MM.1S (cell line): ENCODE measurements around the gene KIF14.

Source experiments
- DNase-seq: peaks from one replicate; pipeline ENCODE4 v3.0.0-alpha.2; 2015
- H2AFZ ChIP-seq: fragments of 300-600 bp; sonication (generic); 2 replicates; pipeline ENCODE4 v1.6.0; 2016; ENCODE audit warnings: antibody characterized with exemption, low read length
- H3F3A ChIP-seq: fragments of 300-600 bp; sonication (generic); 2 replicates; pipeline ENCODE4 v1.6.1; 2016; ENCODE audit warnings: mild to moderate bottlenecking, antibody characterized with exemption, low read length, moderate library complexity, mixed read lengths; ENCODE audit not compliant: insufficient read depth
- H3K27ac ChIP-seq: fragments of 300-600 bp; sonication (generic); 2 replicates; pipeline ENCODE4 v1.5.1; 2016; ENCODE audit warnings: mild to moderate bottlenecking, low read length
- H3K27me3 ChIP-seq: fragments of 300-600 bp; sonication (generic); replicated peaks from 2 replicates; pipeline ENCODE4 v1.6.0; 2016; ENCODE audit warnings: low read length; ENCODE audit not compliant: insufficient read depth
- H3K36me3 ChIP-seq: fragments of 300-600 bp; sonication (generic); replicated peaks from 2 replicates; pipeline ENCODE4 v1.6.1; 2016; ENCODE audit warnings: mild to moderate bottlenecking, low read length, mixed read lengths; ENCODE audit not compliant: insufficient read depth
- H3K4me1 ChIP-seq: fragments of 300-600 bp; sonication (generic); 2 replicates; pipeline ENCODE4 v1.6.1; 2016; ENCODE audit warnings: low read length, mixed read lengths
- H3K4me2 ChIP-seq: fragments of 300-600 bp; sonication (generic); 2 replicates; pipeline ENCODE4 v1.6.0; 2016; ENCODE audit warnings: low read depth, low read length
- H3K4me3 ChIP-seq: fragments of 300-600 bp; sonication (generic); 2 replicates; pipeline ENCODE4 v1.5.1; 2016; ENCODE audit warnings: low read length, mixed read lengths
- H3K79me2 ChIP-seq: fragments of 300-600 bp; sonication (generic); 2 replicates; pipeline ENCODE4 v1.6.1; 2016; ENCODE audit warnings: mixed run types, low read length, mixed read lengths
- H3K9ac ChIP-seq: fragments of 300-600 bp; sonication (generic); 2 replicates; pipeline ENCODE4 v1.6.1; 2016; ENCODE audit warnings: low read length, mixed read lengths
- H3K9me2 ChIP-seq: fragments of 300-600 bp; sonication (generic); replicated peaks from 2 replicates; pipeline ENCODE4 v1.6.1; 2016; ENCODE audit warnings: mild to moderate bottlenecking, low read length, mixed read lengths; ENCODE audit not compliant: insufficient read depth
- H3K9me3 ChIP-seq: fragments of 300-600 bp; sonication (generic); replicated peaks from 2 replicates; pipeline ENCODE4 v1.6.1; 2016; ENCODE audit warnings: mild to moderate bottlenecking, low read length, mixed read lengths; ENCODE audit not compliant: insufficient read depth
- H4K20me1 ChIP-seq: fragments of 300-600 bp; sonication (generic); 2 replicates; pipeline ENCODE4 v1.6.1; 2016; ENCODE audit warnings: mild to moderate bottlenecking, low read length, moderate library complexity, mixed read lengths; ENCODE audit not compliant: insufficient read depth
- EZH2 ChIP-seq: fragments of 300-600 bp; sonication (generic); optimal IDR thresholded peaks from 2 replicates; pipeline ENCODE3; 2017; ENCODE audit warnings: low read depth, mild to moderate bottlenecking, antibody characterized with exemption, low read length, mixed read lengths
- EZH2phosphoT487 ChIP-seq: fragments of 300-600 bp; sonication (generic); IDR thresholded peaks from 2 replicates; pipeline ENCODE4 v1.6.1; 2018; ENCODE audit warnings: antibody characterized with exemption, low read length
- TF ChIP-seq, protein P1 (sequence below): fragments of 300-600 bp; sonication (generic); IDR thresholded peaks from 2 replicates; pipeline ENCODE4 v1.5.1; 2016; ENCODE audit warnings: antibody characterized with exemption, low read length, mixed read lengths

KIF14 gene

DNA sequence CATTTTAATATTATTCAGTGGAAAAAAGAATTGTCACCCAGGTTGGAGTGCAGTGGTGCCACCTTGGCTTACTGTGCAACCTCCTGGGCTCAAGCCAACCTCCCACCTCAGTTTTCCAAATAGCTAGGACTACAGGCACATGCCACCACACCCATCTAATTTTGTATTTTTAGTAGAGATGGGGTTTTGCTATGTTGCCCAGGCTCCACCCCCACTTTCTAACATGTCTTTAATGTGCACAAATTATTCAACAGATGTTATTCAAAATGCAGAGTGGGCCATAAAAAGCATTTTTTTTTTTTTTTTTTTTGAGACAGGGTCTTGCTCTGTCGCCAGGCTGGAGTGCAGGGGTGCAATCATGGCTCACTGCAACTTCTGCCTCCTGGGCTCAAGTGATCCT, 31.8 kb upstream of the KIF14 start:
- no peak overlapping the region for H2AFZ ChIP-seq

DNA sequence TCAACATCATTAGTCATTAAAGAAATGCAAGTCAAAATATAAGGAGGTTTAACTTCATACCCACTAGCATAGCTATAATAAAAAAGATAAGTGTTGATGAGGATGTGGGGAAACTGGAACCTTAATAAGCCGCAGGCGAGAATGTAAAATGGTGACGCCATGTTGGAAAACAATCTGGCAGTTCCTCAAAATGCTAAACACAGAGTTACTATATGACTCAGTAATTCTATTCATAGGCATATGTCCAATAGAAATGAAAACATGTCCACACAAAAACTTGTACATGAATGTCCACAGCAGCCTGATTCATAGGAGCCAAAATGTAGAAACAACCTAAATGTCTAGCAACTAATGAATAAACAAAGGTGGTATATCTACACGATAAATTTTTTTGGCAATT, 26.0 kb upstream of the KIF14 start:
- no peak for DNase-seq
- Histone ChIP-seq H3K4me2 (no peak overlapping the region), H3K9me2 (no peaks in the 10 kb centered on the region), H3K9me3 (no peaks in the 10 kb centered on the region), H3F3A (no peaks in the 10 kb centered on the region), H3K4me1 (0 out of 2 replicates have a peak, but pooled peaks cover 5% of the 10 kb centered on the region), H3K27ac (no peak overlapping the region), H3K36me3 (peaks cover 8% of the 10 kb centered on the region), H2AFZ (no peak overlapping the region), H4K20me1 (no peaks in the 10 kb centered on the region), H3K9ac (no peak overlapping the region), H3K27me3 (no peaks in the 10 kb centered on the region), H3K79me2 (no peaks in the 10 kb centered on the region), H3K4me3 (no peak overlapping the region)
- no peak for TF ChIP-seq EZH2phosphoT487
- TF ChIP-seq, protein P1, sequence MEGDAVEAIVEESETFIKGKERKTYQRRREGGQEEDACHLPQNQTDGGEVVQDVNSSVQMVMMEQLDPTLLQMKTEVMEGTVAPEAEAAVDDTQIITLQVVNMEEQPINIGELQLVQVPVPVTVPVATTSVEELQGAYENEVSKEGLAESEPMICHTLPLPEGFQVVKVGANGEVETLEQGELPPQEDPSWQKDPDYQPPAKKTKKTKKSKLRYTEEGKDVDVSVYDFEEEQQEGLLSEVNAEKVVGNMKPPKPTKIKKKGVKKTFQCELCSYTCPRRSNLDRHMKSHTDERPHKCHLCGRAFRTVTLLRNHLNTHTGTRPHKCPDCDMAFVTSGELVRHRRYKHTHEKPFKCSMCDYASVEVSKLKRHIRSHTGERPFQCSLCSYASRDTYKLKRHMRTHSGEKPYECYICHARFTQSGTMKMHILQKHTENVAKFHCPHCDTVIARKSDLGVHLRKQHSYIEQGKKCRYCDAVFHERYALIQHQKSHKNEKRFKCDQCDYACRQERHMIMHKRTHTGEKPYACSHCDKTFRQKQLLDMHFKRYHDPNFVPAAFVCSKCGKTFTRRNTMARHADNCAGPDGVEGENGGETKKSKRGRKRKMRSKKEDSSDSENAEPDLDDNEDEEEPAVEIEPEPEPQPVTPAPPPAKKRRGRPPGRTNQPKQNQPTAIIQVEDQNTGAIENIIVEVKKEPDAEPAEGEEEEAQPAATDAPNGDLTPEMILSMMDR = no peak
- TF ChIP-seq EZH2 = no peak

More for the DNA sequence above, 31.8 kb upstream of the KIF14 start:
- Histone ChIP-seq H4K20me1 (no peaks in the 10 kb centered on the region), H3K9ac (no peak overlapping the region), H3K9me2 (no peaks in the 10 kb centered on the region), H3K4me2 (no peak overlapping the region), H3K4me1 (peaks cover 9% of the 10 kb centered on the region; the same call in 1 of the 2 replicates), H3K36me3 (peaks cover 13% of the 10 kb centered on the region), H3K9me3 (no peaks in the 10 kb centered on the region), H3K27me3 (no peaks in the 10 kb centered on the region), H3K4me3 (no peak overlapping the region), H3K27ac (no peak overlapping the region), H3F3A (no peaks in the 10 kb centered on the region), H3K79me2 (0 out of 2 replicates have a peak, but pooled peaks cover 4% of the 10 kb centered on the region)
- TF ChIP-seq EZH2 = no peak
- TF ChIP-seq, protein P1 = no peak
- no peak for TF ChIP-seq EZH2phosphoT487
- no peak for DNase-seq

DNA sequence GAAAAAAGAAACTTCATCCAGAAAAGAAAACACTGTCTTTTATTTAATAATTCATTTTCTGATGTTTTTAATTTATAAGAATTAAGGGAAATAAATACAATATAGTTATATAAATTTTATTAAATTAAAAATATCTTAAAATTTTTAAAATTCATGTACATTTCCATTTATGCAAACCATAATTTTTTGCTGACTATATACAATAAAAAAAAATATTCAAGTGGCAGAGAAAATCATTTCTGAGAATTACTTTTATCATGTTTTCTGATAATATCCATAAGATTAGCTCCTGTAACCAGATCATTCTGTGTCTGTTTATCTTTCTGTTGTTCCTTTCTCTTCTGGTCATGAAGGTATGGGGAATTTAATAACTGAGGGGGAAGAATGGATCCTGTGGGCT, 23.5 kb upstream of the KIF14 start:
- Histone ChIP-seq H3K9ac (no peak overlapping the region), H3K9me3 (no peaks in the 10 kb centered on the region), H2AFZ (no peak overlapping the region), H3K27ac (no peak overlapping the region), H3K79me2 (no peaks in the 10 kb centered on the region), H3K4me3 (no peak overlapping the region), H3F3A (no peaks in the 10 kb centered on the region), H3K36me3 (peaks cover 8% of the 10 kb centered on the region), H3K27me3 (no peaks in the 10 kb centered on the region), H3K4me1 (0 out of 2 replicates have a peak, but pooled peaks cover 5% of the 10 kb centered on the region), H4K20me1 (no peaks in the 10 kb centered on the region), H3K9me2 (no peaks in the 10 kb centered on the region), H3K4me2 (no peak overlapping the region)
- DNase-seq = no peak
- no peak for TF ChIP-seq EZH2phosphoT487
- TF ChIP-seq, protein P1 = no peak
